Karpas-422 (cell line): ENCODE data around the gene METTL25B. TPM values are rescaled to one million over a fixed set of nuclear protein-coding genes. Genes with fewer than 3 reads are reported as not detected.

ENCODE experiments used
- DNase-seq: peaks from one replicate; pipeline ENCODE4 v3.0.0-alpha.2; 2015
- H2AFZ ChIP-seq: fragments of 200-600 bp; sonication (generic); 2 replicates; pipeline ENCODE4 v1.6.1; 2014; ENCODE audit warnings: antibody characterized with exemption, low read length, mixed read lengths
- H3K27ac ChIP-seq: fragments of 200-600 bp; sonication (generic); 2 replicates; pipeline ENCODE4 v1.5.1; 2014; ENCODE audit warnings: mild to moderate bottlenecking, low read length, moderate library complexity
- H3K27me3 ChIP-seq: fragments of 200-600 bp; sonication (generic); 2 replicates; pipeline ENCODE4 v1.6.1; 2014; ENCODE audit warnings: low read length, mixed read lengths
- H3K36me3 ChIP-seq: fragments of 200-600 bp; sonication (generic); 2 replicates; pipeline ENCODE4 v1.6.1; 2014; ENCODE audit warnings: low read length, mixed read lengths; ENCODE audit not compliant: insufficient read depth
- H3K4me1 ChIP-seq: fragments of 200-600 bp; sonication (generic); 2 replicates; pipeline ENCODE4 v1.6.1; 2014; ENCODE audit warnings: mild to moderate bottlenecking, low read length, mixed read lengths
- H3K4me2 ChIP-seq: fragments of 200-600 bp; sonication (generic); 2 replicates; pipeline ENCODE4 v1.6.1; 2014; ENCODE audit warnings: low read length, low read depth, mild to moderate bottlenecking; ENCODE audit not compliant: poor library complexity, severe bottlenecking
- H3K4me3 ChIP-seq: fragments of 200-600 bp; sonication (generic); 2 replicates; pipeline ENCODE4 v1.5.1; 2014; ENCODE audit warnings: mild to moderate bottlenecking, antibody characterized with exemption, low read length, mixed read lengths
- H3K79me2 ChIP-seq: fragments of 200-600 bp; sonication (generic); 2 replicates; pipeline ENCODE4 v1.6.1; 2014; ENCODE audit warnings: mild to moderate bottlenecking, low read length, mixed read lengths
- H3K9ac ChIP-seq: fragments of 200-600 bp; sonication (generic); 2 replicates; pipeline ENCODE4 v1.6.0; 2014; ENCODE audit warnings: low read length
- H3K9me2 ChIP-seq: fragments of 200-600 bp; sonication (generic), shearing (Covaris generic); replicated peaks from 2 replicates; pipeline ENCODE4 v1.6.0; 2014; ENCODE audit warnings: mild to moderate bottlenecking, low read length, moderate library complexity; ENCODE audit not compliant: insufficient read depth
- H3K9me3 ChIP-seq: fragments of 300-700, 200-600 bp; sonication (generic); 2 replicates; pipeline ENCODE4 v1.6.1; 2014; ENCODE audit warnings: low read length, mixed read lengths
- H4K20me1 ChIP-seq: fragments of 200-600 bp; sonication (generic); 2 replicates; pipeline ENCODE4 v1.6.1; 2014; ENCODE audit warnings: mild to moderate bottlenecking, antibody characterized with exemption, low read length, low read depth; ENCODE audit not compliant: insufficient read depth
- total RNA-seq: library from RNA; depleted of rRNA; stranded (reverse); fragments of >200 nt; shearing (Covaris generic); gene quantifications from 2 replicates; pipeline ENCODE4 v1.2.3, GENCODE V29; 2014; ENCODE audit warnings: low replicate concordance; rRNA removed

Gene METTL25B
- total RNA-seq, result 22.8 and 26.5 TPM in 2 replicates

GRCh38 chr1:156727926-156728598, at the start of gene METTL25B:
Gene METTL25B, plus strand, starts transcription at chr1:156728469. Its CDS starts 636 bp downstream, at chr1:156729105.
- peak within 1 kb of the TSS; percentile 92 for H3K4me3 ChIP-seq
- peaks cover 36% of the 10 kb centered on the region for H3K4me1 ChIP-seq
- peak within 1 kb of the TSS; percentile 47; the same call in 1 of the 2 replicates for H2AFZ ChIP-seq
- H3K9me3 ChIP-seq, result no peaks in the 10 kb centered on the region
- H3K36me3 ChIP-seq, result peaks cover 25% of the 10 kb centered on the region
- peaks cover 68% of the 10 kb centered on the region for H3K79me2 ChIP-seq
- H3K27ac ChIP-seq, result peak within 1 kb of the TSS; percentile 61
- peak within 1 kb of the TSS; percentile 98 for H3K9ac ChIP-seq
- peak; percentile 95 for DNase-seq
- peaks cover 42% of the 10 kb centered on the region for H4K20me1 ChIP-seq
- no peaks in the 10 kb centered on the region for H3K27me3 ChIP-seq
- peak within 1 kb of the TSS; percentile 96 for H3K4me2 ChIP-seq
- no peaks in the 10 kb centered on the region for H3K9me2 ChIP-seq

GRCh38 chr1:156680056-156680455, 48.2 kb upstream of the METTL25B start:
- no peak overlapping the region for H3K9ac ChIP-seq
- no peaks in the 10 kb centered on the region for H4K20me1 ChIP-seq
- no peaks in the 10 kb centered on the region for H3K27me3 ChIP-seq
- H3K9me2 ChIP-seq, result no peaks in the 10 kb centered on the region
- no peak overlapping the region for H2AFZ ChIP-seq
- H3K36me3 ChIP-seq, result no peaks in the 10 kb centered on the region
- DNase-seq, result no peak
- no peaks in the 10 kb centered on the region for H3K4me1 ChIP-seq
- no peaks in the 10 kb centered on the region for H3K9me3 ChIP-seq
- H3K79me2 ChIP-seq, result no peaks in the 10 kb centered on the region
- no peak overlapping the region for H3K27ac ChIP-seq
- H3K4me2 ChIP-seq, result no peak overlapping the region
- no peak overlapping the region for H3K4me3 ChIP-seq

- no peaks in the 10 kb centered on the region for H3K36me3 ChIP-seq
- no peak overlapping the region for H3K4me3 ChIP-seq
- H3K9me2 ChIP-seq, result no peaks in the 10 kb centered on the region
- H3K4me2 ChIP-seq, result no peak overlapping the region
- H3K4me1 ChIP-seq, result no peaks in the 10 kb centered on the region
- H4K20me1 ChIP-seq, result no peaks in the 10 kb centered on the region
- no peaks in the 10 kb centered on the region for H3K9me3 ChIP-seq
- no peak overlapping the region for H3K9ac ChIP-seq
- H3K79me2 ChIP-seq, result no peaks in the 10 kb centered on the region
- H3K27ac ChIP-seq, result no peak overlapping the region
- no peak for DNase-seq
- H3K27me3 ChIP-seq, result no peaks in the 10 kb centered on the region
- no peak overlapping the region for H2AFZ ChIP-seq
Observed at GRCh38 chr1:156681196-156681960, 46.9 kb upstream of the METTL25B start.

GRCh38 chr1:156682166-156682890, 45.9 kb upstream of the METTL25B start:
- Histone ChIP-seq H3K4me1 (no peaks in the 10 kb centered on the region), H3K79me2 (no peaks in the 10 kb centered on the region), H3K36me3 (no peaks in the 10 kb centered on the region), H3K9me3 (no peaks in the 10 kb centered on the region), H3K27me3 (no peaks in the 10 kb centered on the region), H3K9ac (no peak overlapping the region), H3K27ac (no peak overlapping the region), H3K4me3 (no peak overlapping the region), H4K20me1 (no peaks in the 10 kb centered on the region), H3K4me2 (no peak overlapping the region), H2AFZ (no peak overlapping the region), H3K9me2 (no peaks in the 10 kb centered on the region)
- no peak for DNase-seq

GRCh38 chr1:156684227-156684782, 44.0 kb upstream of the METTL25B start:
- Histone ChIP-seq H2AFZ (no peak overlapping the region), H3K9me2 (no peaks in the 10 kb centered on the region), H3K79me2 (no peaks in the 10 kb centered on the region), H3K4me3 (no peak overlapping the region), H3K9me3 (no peaks in the 10 kb centered on the region), H4K20me1 (no peaks in the 10 kb centered on the region), H3K9ac (no peak overlapping the region), H3K27me3 (no peaks in the 10 kb centered on the region), H3K27ac (no peak overlapping the region), H3K36me3 (no peaks in the 10 kb centered on the region), H3K4me1 (peaks cover 3% of the 10 kb centered on the region), H3K4me2 (no peak overlapping the region)
- DNase-seq, result no peak

GRCh38 chr1:156689035-156689952, 39.0 kb upstream of the METTL25B start:
- peaks cover 9% of the 10 kb centered on the region for H3K4me1 ChIP-seq
- H3K27ac ChIP-seq, result no peak overlapping the region
- H3K79me2 ChIP-seq, result no peaks in the 10 kb centered on the region
- no peaks in the 10 kb centered on the region for H3K36me3 ChIP-seq
- H4K20me1 ChIP-seq, result no peaks in the 10 kb centered on the region
- DNase-seq, result peak; percentile 93
- no peak overlapping the region for H3K9ac ChIP-seq
- H2AFZ ChIP-seq, result no peak overlapping the region
- H3K4me3 ChIP-seq, result no peak overlapping the region
- no peaks in the 10 kb centered on the region for H3K9me2 ChIP-seq
- peak overlapping the region; percentile 21 for H3K4me2 ChIP-seq
- H3K27me3 ChIP-seq, result no peaks in the 10 kb centered on the region
- no peaks in the 10 kb centered on the region for H3K9me3 ChIP-seq

- H3K9me3 ChIP-seq, result no peaks in the 10 kb centered on the region
- no peaks in the 10 kb centered on the region for H4K20me1 ChIP-seq
- no peak overlapping the region for H2AFZ ChIP-seq
- H3K9me2 ChIP-seq, result no peaks in the 10 kb centered on the region
- DNase-seq, result no peak
- no peaks in the 10 kb centered on the region for H3K79me2 ChIP-seq
- no peak overlapping the region for H3K4me2 ChIP-seq
- no peak overlapping the region for H3K4me3 ChIP-seq
- H3K27ac ChIP-seq, result no peak overlapping the region
- no peak overlapping the region for H3K9ac ChIP-seq
- H3K36me3 ChIP-seq, result no peaks in the 10 kb centered on the region
- peaks cover 9% of the 10 kb centered on the region for H3K4me1 ChIP-seq
- no peaks in the 10 kb centered on the region for H3K27me3 ChIP-seq
Observed at GRCh38 chr1:156689953-156690674, 38.2 kb upstream of the METTL25B start.
